ENCODE results near the gene NMT2.
A peak's percentile ranks its signal among the peaks of the same experiment; 100 is the strongest.
"Not testable (repeated sequence)": the region's sequence is repeated elsewhere in the genome, so short reads cannot be mapped to it uniquely, and the experiment has no call there.

The NMT2 gene

GRCh38 chr10:15168291-15168785, at the start of gene NMT2:
Gene NMT2, minus strand, starts transcription at chr10:15168693. Its CDS starts 81 bp downstream, at chr10:15168612.
- DNase-seq (ENCODE audit: low read depth) = no peak

DNA sequence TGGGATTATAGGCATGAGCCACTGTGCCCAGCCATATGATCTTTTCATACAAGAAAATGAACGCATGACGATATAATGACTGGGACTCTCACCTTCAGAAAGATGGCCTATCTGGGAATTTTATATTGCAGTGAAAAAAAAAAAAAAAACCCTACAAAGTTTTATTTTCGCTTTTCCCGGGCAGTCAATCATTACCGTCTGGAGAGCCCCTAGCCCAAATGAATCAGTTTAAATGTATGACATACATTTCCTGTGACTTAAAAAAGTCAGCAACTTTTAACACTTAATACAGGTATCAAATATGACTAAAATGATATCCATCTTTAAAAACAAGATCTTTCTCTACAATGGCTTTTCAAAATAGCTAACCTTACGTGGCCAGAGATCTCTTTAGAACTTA, 48.2 kb upstream of the NMT2 start:
- DNase-seq (ENCODE audit: low read depth) = no peak

DNA sequence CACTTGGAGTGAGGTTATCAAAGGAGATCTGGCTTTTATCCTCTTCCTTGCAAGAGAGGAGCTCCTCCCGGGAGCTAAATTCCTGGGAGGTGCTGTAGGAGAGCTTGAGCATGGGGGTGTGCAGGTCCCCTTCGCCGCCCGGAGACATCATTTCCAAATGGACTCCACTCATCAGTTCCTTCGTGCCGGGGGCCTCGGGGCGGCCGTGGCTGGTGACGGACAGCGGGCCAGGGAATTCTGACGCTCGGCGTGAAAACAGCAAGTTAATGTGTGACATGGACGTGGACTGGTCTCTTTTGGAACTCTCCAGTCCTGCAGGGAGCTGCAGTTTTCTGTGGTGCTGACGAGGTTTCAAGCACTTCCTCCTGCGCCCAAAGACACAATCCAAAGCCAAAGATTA, 45.7 kb upstream of the NMT2 start:
- DNase-seq (ENCODE audit: low read depth) = no peak

- no peak for DNase-seq (ENCODE audit: low read depth)
Measured at GRCh38 chr10:15213461-15213861, 45.0 kb upstream of the NMT2 start.

DNA sequence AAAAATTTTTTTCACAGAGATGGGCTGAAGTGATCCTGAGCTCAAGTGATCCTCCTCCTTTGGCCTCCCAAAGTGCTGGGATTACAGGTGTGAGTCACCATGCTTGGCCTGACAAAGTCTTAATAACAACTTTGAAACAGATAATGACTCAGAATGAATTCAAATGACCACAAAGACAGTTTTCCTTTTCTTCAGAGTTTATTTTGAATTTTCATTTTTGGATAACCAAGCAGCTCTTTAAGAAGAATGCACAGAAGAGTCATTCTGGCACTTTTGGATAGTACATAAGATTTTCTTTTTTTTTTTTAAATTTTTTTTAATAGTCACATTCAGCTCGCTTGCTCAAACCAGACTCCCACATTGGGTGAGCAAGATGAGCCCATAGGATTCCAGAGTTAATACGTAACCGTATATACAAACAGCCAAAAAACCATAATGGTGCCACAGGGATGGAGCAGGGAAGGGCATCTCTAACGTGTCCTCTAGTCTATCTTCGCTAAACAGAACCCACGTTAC, 43.0 kb upstream of the NMT2 start:
- DNase-seq (ENCODE audit: low read depth) = peak; percentile 81

GRCh38 chr10:15210521-15210920, 42.0 kb upstream of the NMT2 start:
- DNase-seq (ENCODE audit: low read depth) = no peak

GRCh38 chr10:15209827-15210509, 41.5 kb upstream of the NMT2 start:
- DNase-seq (ENCODE audit: low read depth) = peak; percentile 78

DNA sequence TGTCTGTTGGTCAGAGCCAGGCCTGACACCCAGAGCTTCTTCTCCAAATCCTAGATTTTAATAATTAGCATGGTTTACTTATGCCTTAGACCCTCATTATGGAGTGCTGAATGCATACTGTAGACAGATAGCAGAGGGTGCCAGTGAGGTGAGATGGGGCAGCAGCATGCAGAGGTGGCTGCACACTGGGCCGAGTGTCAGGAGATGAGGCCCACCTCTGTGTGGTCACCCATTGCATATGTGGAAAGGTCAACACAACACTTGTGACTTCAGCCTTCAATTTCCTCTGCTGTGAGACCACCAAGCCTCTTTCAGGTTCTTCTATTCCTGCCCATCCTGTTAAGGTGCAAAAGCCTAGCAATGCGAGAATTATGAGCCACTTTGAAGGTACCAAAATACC, 39.7 kb upstream of the NMT2 start:
- no peak for DNase-seq (ENCODE audit: low read depth)

DNA sequence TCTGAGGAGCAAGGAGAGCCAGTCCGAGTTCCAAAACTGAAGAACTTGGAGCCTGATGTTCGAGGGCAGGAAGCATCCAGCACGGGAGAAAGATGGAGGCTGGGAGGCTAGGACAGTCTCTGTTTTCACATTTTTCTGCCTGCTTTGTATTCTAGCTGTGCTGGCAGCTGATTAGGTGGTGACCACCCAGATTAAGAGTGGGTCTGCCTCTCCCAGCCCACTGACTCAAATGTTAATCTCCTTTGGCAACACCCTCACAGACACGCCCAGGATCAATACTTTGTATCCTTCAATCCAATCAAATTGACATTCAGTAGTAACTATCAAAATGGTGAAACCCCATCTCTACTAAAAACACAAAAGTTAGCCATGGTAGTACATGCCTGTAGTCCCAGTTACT, 38.9 kb upstream of the NMT2 start:
- not testable (repeated sequence) for DNase-seq (ENCODE audit: low read depth)

DNA sequence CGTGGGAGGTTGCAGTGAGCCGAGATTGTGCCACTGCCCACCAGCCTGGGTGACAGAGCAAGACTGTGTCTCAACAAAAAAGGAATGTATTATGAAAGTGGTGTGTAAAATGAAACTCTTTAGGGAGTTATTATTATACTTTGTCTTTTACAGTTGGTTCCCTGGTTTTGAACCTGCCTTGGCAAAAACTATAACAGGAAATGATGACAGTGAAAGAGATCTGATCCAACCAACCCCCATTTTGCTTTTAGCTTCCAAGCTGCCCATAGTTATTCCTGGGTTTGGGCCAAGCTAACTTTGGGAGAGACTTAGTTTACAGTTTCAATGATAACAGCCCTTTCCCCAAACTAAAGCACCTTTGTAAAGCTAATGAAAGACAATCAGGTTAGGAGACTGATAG, 34.1 kb upstream of the NMT2 start:
- no peak for DNase-seq (ENCODE audit: low read depth)

DNA sequence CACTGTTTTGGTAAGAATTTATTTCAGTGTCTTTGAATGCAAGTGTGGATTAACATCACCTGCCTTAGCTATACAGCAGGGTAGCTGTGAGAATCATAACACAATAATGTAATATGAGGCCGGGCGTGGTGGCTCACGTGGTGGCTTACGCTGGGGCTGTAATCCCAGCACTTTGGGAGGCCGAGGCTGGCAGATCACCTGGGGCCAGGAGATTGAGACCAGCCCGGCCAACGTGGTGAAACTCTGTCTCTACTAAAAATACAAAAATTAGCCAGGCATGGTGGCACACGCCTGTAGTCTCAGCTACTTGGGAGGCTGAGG, 33.8 kb upstream of the NMT2 start:
- DNase-seq (ENCODE audit: low read depth) = not testable (repeated sequence)

GRCh38 chr10:15201589-15202300, 33.3 kb upstream of the NMT2 start:
- peak; percentile 77 for DNase-seq (ENCODE audit: low read depth)

GRCh38 chr10:15200626-15201025, 32.1 kb upstream of the NMT2 start:
- DNase-seq (ENCODE audit: low read depth) = peak; percentile 91

DNA sequence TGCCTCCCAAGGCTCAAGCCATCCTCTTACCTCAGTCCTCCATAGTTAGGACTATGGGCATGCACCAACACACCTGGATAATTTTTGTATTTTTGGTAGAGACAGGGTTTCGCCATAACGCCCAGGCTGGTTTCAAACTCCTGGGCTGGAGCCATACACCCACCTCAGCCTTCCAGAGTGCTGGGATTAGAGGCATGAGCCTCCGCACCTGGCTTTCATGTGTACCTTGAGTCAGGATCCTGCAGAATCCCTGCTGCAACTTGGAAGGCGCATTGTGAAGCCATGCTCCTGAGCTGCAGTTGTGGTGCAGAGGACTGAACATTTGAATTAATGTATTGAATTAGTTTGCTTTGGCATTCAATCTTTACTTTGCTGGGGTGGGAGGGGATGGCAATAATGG, 29.4 kb upstream of the NMT2 start:
- DNase-seq (ENCODE audit: low read depth) = no peak

DNA sequence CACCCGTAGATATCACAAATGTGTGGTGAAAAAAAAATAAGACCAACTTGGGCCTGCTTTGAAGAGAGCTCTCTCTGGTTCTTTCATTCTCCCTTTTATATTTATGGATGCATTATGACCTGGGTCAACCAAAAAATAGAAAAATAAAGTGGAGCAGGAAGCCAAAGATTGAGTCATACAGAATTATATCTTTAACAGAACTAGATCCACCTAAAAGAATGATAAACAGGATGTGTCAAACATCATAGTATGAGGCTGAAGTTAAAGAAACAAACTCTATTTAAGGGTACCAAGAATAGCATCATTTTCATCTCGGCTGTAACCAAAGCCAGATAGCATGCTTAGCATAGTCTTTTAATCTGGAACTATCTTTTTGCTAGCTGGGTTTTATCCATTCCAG, 28.8 kb upstream of the NMT2 start:
- peak; percentile 81 for DNase-seq (ENCODE audit: low read depth)

DNA sequence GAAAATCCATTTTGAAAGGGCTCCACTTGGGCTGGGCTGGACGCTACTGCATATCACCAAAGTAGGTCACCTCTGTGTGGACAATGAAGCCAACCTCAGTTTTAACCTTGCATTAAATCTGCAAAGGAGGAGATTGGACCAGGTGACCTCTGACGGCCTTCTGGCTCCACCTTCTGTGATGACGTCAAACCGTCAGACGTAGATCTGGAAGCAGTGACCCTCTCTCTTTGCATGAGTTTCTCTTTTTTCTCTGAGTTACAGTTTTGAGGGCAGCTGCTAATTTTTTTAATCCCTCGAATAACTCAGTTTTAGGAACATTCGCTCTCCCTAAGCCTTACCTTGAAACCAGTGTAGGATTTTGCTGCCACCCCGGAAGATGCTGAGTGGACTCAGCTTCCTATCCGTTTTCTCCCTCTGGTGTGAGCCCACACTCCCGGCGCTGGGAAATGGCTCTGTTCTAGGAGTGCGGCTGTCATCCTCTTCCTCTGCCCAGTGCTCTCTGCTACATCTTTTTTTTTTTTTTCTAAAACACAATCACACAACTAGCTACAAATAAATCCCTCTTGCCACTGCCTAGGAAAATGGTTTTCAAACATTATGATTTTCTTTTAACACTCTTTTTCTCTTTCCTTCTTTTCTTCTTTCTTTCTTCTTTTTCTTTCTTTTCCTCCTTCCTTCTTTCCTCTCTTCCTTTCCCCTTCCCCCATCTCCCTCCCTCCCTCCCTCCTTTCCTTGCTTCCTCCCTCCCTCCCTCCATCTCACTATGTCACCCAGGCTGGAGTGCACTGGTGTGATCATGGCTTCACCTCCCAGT, 27.7 kb upstream of the NMT2 start:
- peak; percentile 81 for DNase-seq (ENCODE audit: low read depth)

- no peak for DNase-seq (ENCODE audit: low read depth)
Measured at GRCh38 chr10:15189133-15189885, 20.8 kb upstream of the NMT2 start.

GRCh38 chr10:15188603-15189002, 20.1 kb upstream of the NMT2 start:
- DNase-seq (ENCODE audit: low read depth) = no peak

- no peak for DNase-seq (ENCODE audit: low read depth)
Measured at GRCh38 chr10:15183689-15184481, 15.4 kb upstream of the NMT2 start.

DNA sequence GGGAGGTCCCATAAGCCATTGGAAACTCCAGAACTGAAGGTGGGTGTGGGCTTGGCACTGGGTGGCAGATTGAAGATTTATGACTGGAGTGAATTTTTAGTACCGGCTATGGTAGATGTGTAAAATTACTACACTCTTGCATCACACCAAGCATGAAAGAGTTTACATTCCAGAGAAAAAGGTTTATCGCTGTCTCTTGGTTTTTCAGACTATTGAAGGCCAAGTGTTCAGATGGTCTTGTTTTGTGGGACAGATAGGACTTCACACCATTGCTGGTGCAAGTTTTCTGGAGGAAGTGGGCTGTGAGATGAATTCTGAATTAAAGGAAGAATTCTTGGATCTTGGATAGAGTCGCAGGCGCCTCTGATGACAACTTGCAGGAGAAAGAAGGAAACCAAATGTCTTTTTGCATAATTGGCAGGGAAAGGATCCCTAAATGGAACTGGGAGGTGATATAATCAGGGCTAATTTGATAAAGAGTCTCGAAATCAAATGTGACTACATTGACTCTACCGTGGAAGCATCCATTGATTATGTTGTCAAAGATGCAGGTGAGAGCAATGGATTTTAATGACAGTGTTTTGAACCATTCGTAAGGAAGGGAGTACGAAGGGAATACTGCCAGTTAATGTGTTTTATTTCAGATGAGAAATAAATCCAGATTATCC, 14.2 kb upstream of the NMT2 start:
- peak; percentile 74 for DNase-seq (ENCODE audit: low read depth)
